DND-41 (cell line): Measurements from ENCODE around the gene UBA3.

Experiments used
- EZH2 ChIP-seq: IDR thresholded peaks from 3 replicates; pipeline ENCODE4 v1.6.1; 2012; ENCODE audit warnings: borderline replicate concordance, low read depth, mild to moderate bottlenecking, moderate library complexity, low read length, inconsistent platforms; ENCODE audit not compliant: severe bottlenecking
- TF ChIP-seq, protein P1 (sequence below): IDR thresholded peaks from 2 replicates; pipeline ENCODE4 v1.5.1; 2012; ENCODE audit warnings: borderline replicate concordance, low read length, moderate library complexity, mild to moderate bottlenecking; ENCODE audit not compliant: poor library complexity, severe bottlenecking; ENCODE audit errors: extremely low read depth

DNA sequence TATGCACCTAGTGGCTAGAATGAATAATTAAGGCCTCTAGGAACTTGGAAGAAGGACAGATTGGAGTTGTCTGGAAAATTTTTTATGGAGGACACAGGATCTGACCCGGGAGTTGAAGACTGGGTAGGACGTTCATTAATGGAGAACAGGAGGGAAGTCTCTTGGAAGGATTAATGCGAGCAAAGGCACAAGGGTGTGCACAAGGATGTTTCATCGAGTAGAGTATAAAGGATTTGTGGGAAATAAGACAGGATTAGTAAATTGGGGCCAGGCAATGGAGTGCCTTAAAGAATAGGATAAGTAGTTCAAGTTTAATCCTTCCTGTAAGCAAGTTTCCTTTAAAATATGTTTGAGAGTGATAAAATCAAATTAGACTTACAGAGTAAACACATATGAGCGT, 27.7 kb upstream of the UBA3 start:
- TF ChIP-seq, protein P1, sequence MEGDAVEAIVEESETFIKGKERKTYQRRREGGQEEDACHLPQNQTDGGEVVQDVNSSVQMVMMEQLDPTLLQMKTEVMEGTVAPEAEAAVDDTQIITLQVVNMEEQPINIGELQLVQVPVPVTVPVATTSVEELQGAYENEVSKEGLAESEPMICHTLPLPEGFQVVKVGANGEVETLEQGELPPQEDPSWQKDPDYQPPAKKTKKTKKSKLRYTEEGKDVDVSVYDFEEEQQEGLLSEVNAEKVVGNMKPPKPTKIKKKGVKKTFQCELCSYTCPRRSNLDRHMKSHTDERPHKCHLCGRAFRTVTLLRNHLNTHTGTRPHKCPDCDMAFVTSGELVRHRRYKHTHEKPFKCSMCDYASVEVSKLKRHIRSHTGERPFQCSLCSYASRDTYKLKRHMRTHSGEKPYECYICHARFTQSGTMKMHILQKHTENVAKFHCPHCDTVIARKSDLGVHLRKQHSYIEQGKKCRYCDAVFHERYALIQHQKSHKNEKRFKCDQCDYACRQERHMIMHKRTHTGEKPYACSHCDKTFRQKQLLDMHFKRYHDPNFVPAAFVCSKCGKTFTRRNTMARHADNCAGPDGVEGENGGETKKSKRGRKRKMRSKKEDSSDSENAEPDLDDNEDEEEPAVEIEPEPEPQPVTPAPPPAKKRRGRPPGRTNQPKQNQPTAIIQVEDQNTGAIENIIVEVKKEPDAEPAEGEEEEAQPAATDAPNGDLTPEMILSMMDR = no peak
- TF ChIP-seq EZH2 = no peak
